ENCODE data around the gene YKT6. TPM values are rescaled to one million over a fixed set of nuclear protein-coding genes. Genes with fewer than 3 reads are reported as not detected.

YKT6 gene
- total RNA-seq, 1 experiment from 2014 or later = 142 TPM

DNA sequence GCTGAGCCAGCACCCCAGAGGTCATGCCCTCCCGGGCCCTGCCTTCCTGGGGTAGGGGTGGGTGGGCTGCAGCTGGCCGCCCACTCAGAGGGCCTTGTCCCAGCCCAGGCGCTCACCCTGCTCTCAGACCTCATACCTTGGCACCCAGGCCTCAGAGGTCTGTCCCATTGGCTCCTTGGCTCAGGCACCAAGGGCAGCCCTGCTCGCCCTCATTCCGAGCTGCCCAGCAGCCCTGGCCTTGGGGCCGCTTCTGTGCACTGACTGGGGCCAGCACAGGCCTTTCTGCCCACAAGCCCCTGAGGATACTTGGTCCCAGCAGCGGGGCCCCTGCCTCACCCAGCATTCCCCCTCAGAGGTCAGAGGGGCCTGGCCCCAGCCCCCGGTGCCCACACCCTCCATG, 34.3 kb downstream of the YKT6 start:
- Histone ChIP-seq H2AFZ (no peak overlapping the region), H3F3A (ENCODE audit: insufficient read depth, low read depth) (no peaks in the 10 kb centered on the region), H3K9me3 (ENCODE audit: insufficient read depth, low read depth) (no peaks in the 10 kb centered on the region), H3K27ac (no peak overlapping the region), H3K27me3 (ENCODE audit: insufficient read depth, low read depth) (peaks cover 63% of the 10 kb centered on the region), H3K79me2 (ENCODE audit: low read depth) (no peaks in the 10 kb centered on the region), H3K36me3 (ENCODE audit: low read depth) (no peaks in the 10 kb centered on the region), H3K4me1 (replicated peaks; ENCODE audit: insufficient read depth) (no peaks in the 10 kb centered on the region), H3K4me3 (no peak overlapping the region), H3K4me2 (no peak overlapping the region), H3K9me2 (ENCODE audit: insufficient read depth) (no peaks in the 10 kb centered on the region), H4K20me1 (ENCODE audit: insufficient read depth) (no peaks in the 10 kb centered on the region)
- DNase-seq = no peak
- CTCF ChIA-PET = no interaction called here
- intact Hi-C loops (cut with micrococcal nuclease; ENCODE audit: unreplicated experiment) = no loop called here
- BruUV-seq (replicated peaks) = no TSS peak
- POLR2A ChIA-PET (ENCODE audit: unreplicated experiment) = interaction anchor here (0.7 kb wide), 1 partner anchor 9 kb away, joined by 5 read pairs; no protein-coding TSS in a partner anchor
- TF ChIP-seq EZH2 (IDR thresholded peaks at IDR 0.05; ENCODE audit: low read depth) = no peak
- TF ChIP-seq, protein P1, sequence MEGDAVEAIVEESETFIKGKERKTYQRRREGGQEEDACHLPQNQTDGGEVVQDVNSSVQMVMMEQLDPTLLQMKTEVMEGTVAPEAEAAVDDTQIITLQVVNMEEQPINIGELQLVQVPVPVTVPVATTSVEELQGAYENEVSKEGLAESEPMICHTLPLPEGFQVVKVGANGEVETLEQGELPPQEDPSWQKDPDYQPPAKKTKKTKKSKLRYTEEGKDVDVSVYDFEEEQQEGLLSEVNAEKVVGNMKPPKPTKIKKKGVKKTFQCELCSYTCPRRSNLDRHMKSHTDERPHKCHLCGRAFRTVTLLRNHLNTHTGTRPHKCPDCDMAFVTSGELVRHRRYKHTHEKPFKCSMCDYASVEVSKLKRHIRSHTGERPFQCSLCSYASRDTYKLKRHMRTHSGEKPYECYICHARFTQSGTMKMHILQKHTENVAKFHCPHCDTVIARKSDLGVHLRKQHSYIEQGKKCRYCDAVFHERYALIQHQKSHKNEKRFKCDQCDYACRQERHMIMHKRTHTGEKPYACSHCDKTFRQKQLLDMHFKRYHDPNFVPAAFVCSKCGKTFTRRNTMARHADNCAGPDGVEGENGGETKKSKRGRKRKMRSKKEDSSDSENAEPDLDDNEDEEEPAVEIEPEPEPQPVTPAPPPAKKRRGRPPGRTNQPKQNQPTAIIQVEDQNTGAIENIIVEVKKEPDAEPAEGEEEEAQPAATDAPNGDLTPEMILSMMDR (conservative IDR thresholded peaks at IDR 0.05) = no peak

DNA sequence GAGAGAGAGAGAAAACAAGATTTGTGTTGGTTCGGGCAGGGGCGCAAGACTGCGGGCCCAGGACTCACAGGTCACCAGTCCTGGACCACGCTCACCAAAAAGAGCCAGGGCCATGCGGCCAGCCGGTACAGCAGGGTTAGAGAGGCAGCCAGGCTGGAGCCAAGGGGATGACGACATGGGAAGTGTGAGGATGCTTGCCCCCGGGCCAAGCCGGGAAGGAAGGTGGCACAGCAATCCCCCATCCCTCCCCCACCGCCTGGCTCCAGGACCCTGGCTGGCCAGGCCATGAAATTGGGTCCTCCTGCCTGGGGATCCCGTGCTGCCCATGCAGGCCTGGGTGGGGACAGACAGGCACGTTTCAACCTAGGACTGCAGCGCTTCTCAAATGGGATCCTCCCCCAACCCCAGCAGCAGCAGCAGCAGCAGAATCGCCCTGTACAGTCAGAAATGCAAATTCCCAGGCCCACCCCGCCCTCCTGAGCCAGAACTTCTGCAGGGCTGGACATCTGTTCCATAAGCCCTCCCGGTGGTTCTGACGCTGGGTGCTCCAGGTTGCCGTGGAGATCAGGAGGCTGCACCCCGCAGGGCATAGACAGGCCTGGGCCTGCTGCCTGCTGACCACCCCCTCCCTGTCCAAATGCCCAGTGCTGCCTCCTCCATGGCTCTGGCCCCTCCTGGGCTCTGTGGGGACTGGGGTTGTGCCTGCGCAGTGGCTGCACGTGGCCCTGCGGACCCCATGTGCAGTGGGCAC, 35.0 kb downstream of the YKT6 start:
- Histone ChIP-seq H3K4me3 (no peak overlapping the region), H3K4me1 (replicated peaks; ENCODE audit: insufficient read depth) (no peaks in the 10 kb centered on the region), H3K9me2 (ENCODE audit: insufficient read depth) (no peaks in the 10 kb centered on the region), H3K79me2 (ENCODE audit: low read depth) (no peaks in the 10 kb centered on the region), H3K9me3 (ENCODE audit: insufficient read depth, low read depth) (no peaks in the 10 kb centered on the region), H3K4me2 (no peak overlapping the region), H3F3A (ENCODE audit: insufficient read depth, low read depth) (no peaks in the 10 kb centered on the region), H3K27me3 (ENCODE audit: insufficient read depth, low read depth) (peaks cover 66% of the 10 kb centered on the region), H3K36me3 (ENCODE audit: low read depth) (no peaks in the 10 kb centered on the region), H4K20me1 (ENCODE audit: insufficient read depth) (no peaks in the 10 kb centered on the region), H3K27ac (no peak overlapping the region), H2AFZ (no peak overlapping the region)
- TF ChIP-seq EZH2 (IDR thresholded peaks at IDR 0.05; ENCODE audit: low read depth) = no peak
- TF ChIP-seq, protein P1 (conservative IDR thresholded peaks at IDR 0.05) = no peak
- POLR2A ChIA-PET (ENCODE audit: unreplicated experiment) = interaction anchor here (0.7 kb wide), 1 partner anchor 9 kb away, joined by 5 read pairs; no protein-coding TSS in a partner anchor
- DNase-seq = no peak
- BruUV-seq (replicated peaks) = no TSS peak
- intact Hi-C loops (cut with micrococcal nuclease; ENCODE audit: unreplicated experiment) = no loop called here
- CTCF ChIA-PET = no interaction called here

DNA sequence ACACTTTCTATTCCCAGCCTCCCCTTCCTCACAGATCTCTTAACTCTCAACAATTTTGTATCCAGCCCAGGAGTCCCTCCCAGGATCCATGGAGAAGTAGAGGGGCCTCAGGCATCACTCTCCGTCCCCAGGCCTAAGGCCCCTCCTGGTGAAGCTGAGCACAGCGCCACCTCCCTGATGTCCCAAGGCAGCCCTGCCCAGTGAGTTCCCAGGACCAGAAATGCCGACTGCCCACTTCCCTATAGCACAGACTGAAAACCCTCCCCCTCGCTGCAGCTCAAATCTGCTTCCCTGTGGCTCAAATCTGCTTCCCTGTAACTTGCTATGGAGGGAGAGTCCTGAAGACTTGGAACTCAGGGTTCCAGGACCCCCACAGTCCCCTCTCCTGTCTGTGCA, 35.6 kb downstream of the YKT6 start:
- no peak overlapping the region for H3K27ac ChIP-seq
- H2AFZ ChIP-seq = no peak overlapping the region
- H3K79me2 ChIP-seq (ENCODE audit: low read depth) = no peaks in the 10 kb centered on the region
- no peaks in the 10 kb centered on the region for H3K9me2 ChIP-seq (ENCODE audit: insufficient read depth)
- H3K4me1 ChIP-seq (replicated peaks; ENCODE audit: insufficient read depth) = no peaks in the 10 kb centered on the region
- H3F3A ChIP-seq (ENCODE audit: insufficient read depth, low read depth) = no peaks in the 10 kb centered on the region
- H4K20me1 ChIP-seq (ENCODE audit: insufficient read depth) = no peaks in the 10 kb centered on the region
- no peak for DNase-seq
- no peak for TF ChIP-seq EZH2 (IDR thresholded peaks at IDR 0.05; ENCODE audit: low read depth)
- TF ChIP-seq, protein P1 (conservative IDR thresholded peaks at IDR 0.05) = no peak
- peaks cover 68% of the 10 kb centered on the region for H3K27me3 ChIP-seq (ENCODE audit: insufficient read depth, low read depth)
- CTCF ChIA-PET = no interaction called here
- H3K4me3 ChIP-seq = no peak overlapping the region
- H3K9me3 ChIP-seq (ENCODE audit: insufficient read depth, low read depth) = no peaks in the 10 kb centered on the region
- POLR2A ChIA-PET (ENCODE audit: unreplicated experiment) = interaction anchor here (0.6 kb wide), 1 partner anchor 238 kb away, joined by 6 read pairs; no protein-coding TSS in a partner anchor
- intact Hi-C loops (cut with micrococcal nuclease; ENCODE audit: unreplicated experiment) = no loop called here
- H3K36me3 ChIP-seq (ENCODE audit: low read depth) = no peaks in the 10 kb centered on the region
- no peak overlapping the region for H3K4me2 ChIP-seq
- no TSS peak for BruUV-seq (replicated peaks)

All from PC-9 (cell line).